8988T (cell line): ENCODE results near the gene HES4.
"Not testable (repeated sequence)": the region's sequence is repeated elsewhere in the genome, so short reads cannot be mapped to it uniquely, and the experiment has no call there.

Experiments used
- DNase-seq: peaks from one replicate; pipeline ENCODE4 v3.0.0; 2011

The HES4 gene

DNA sequence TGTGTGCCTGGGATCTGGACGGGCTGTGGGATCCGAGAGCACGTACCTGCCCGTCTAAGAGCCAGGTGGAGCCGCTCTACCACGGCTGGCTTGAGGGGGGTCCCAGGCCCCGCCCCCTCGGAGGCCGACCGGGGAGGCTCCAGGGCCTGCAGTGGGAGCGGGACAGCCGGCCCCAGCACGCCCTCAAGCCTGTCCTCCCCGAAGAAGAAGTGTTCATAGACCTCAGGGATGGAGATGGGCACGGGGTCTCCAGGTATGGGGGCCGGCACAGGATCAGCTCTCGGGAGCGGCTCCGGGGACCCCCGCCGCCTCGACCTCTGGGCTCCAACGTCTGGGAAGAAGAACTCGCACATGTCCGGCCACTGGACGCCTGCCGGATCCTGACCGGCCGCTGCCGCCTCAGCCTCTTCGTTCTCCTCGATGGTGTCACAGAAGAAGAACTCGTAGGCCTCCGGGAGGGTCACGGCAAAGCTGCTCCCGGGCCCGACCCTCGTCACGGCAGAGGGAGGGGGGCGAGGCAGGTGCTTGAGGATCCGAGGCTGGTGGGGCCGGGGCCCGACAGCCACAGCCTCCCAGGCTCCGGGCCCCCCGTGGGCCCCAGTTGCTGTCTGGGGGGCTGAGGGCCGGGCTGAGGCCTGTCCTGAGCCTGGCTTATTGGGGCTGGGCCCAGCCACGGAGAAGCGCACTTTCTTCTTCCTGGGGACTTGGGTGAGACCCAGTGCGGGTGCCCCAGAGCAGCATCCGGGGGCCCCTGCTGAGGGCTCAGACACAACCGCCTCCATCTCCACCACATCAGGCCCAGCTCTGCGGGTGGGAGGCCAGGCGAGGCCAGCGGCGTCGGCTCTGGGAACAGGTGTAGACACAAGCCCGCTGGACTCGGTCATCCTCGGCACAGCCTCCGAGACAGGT, 20.8 kb downstream of the HES4 start:
- no peak for DNase-seq

- no peak for DNase-seq
Observed at GRCh38 chr1:978069-978834, 21.6 kb downstream of the HES4 start.

GRCh38 chr1:976791-977190, 23.1 kb downstream of the HES4 start:
- not testable (repeated sequence) for DNase-seq

GRCh38 chr1:975896-976683, 23.8 kb downstream of the HES4 start:
- peak; percentile 94 for DNase-seq

GRCh38 chr1:975365-975764, 24.5 kb downstream of the HES4 start:
- DNase-seq = no peak

DNA sequence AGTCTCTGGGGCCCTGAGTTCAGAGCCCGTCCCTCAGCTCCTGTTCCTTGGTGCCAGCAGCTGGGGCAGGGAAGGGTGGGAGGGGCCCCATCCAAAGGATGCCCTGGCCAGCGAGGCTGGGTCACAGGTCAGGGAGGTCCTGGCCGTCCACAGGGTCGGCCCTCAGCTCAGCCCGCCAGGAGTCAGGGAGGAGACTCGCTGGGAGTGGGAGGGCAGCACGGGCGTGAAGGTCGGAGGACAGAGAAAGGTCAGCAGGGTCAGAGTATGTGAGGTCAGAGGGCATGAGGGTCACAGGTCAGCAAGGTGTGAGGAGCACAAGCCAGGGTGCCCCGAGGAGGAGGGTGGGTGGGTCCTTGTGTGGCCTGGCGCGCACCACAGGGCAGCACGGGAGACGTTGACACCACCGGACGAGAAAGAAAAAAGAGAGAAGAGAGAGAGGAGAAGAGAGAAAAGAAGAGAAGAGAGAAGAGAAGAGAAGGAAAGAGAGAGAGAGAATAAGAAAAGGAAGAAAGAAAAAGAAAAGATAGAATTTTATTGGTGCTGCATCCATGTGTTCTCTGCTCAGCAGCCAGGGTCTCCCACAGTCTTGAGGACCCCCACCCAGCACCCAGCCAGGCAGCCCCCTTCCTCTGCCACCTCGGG, 25.1 kb downstream of the HES4 start:
- no peak for DNase-seq

- DNase-seq = no peak
Observed at GRCh38 chr1:974293-974640, 25.6 kb downstream of the HES4 start.

- no peak for DNase-seq
Observed at GRCh38 chr1:973459-974292, 26.2 kb downstream of the HES4 start.

- no peak for DNase-seq
Observed at GRCh38 chr1:972726-973458, 27.0 kb downstream of the HES4 start.

- no peak for DNase-seq
Observed at GRCh38 chr1:971751-972506, 28.0 kb downstream of the HES4 start.

- no peak for DNase-seq
Observed at GRCh38 chr1:970973-971730, 28.7 kb downstream of the HES4 start.

DNA sequence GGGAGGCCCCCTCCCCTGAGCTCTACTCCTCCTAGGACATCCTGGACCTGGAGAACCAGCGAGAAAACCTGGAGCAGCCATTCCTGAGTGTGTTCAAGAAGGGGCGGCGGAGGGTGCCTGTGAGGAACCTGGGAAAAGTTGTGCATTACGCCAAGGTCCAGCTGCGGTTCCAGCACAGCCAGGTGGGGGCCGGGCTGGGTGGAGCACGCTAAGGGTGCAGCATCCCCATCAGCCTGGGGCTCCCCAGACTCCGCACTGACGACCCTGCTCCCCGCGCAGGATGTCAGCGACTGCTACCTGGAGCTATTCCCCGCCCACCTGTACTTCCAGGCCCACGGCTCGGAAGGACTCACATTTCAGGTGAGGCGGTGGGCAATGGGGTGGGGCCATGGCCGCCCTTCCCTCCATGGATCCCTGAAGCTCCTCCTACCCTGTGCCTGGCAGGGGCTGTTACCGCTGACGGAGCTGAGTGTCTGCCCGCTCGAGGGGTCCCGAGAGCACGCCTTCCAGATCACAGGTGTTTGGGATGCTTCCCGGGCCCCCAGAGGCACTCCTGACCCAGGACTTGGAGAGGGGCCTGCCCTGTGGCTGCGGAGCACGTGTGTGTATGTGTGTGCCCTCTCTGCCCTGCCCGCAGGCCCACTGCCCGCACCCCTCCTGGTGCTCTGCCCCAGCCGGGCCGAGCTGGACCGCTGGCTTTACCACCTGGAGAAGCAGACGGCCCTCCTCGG, 29.5 kb downstream of the HES4 start:
- DNase-seq = no peak

GRCh38 chr1:969260-969855, 30.5 kb downstream of the HES4 start:
- DNase-seq = no peak

- DNase-seq = no peak
Observed at GRCh38 chr1:967466-968343, 32.2 kb downstream of the HES4 start.

- DNase-seq = peak; percentile 94
Observed at GRCh38 chr1:966704-967300, 33.1 kb downstream of the HES4 start.

- DNase-seq = peak; percentile 92
Observed at GRCh38 chr1:966135-966703, 33.7 kb downstream of the HES4 start, which contains the start of gene PLEKHN1. Gene PLEKHN1, plus strand, starts transcription at chr1:966482. Its CDS starts 50 bp downstream, at chr1:966532.
